ENCODE results near the gene LRPAP1. TPM values are rescaled to one million over a fixed set of nuclear protein-coding genes. Genes with fewer than 3 reads are reported as not detected.

LRPAP1 gene
- polyA plus RNA-seq, 1 donor from 2014 or later = 91.1 TPM

- Histone ChIP-seq H3K27me3 (ENCODE audit: insufficient read depth, low read depth, low read length) (no peaks in the 10 kb centered on the region), H3K27ac (ENCODE audit: low read length) (no peak overlapping the region), H3K9ac (ENCODE audit: low read length) (no peak overlapping the region), H2AFZ (ENCODE audit: low read depth, low read length) (no peak overlapping the region), H3F3A (ENCODE audit: insufficient read depth, low read length, poor library complexity, severe bottlenecking) (no peaks in the 10 kb centered on the region), H4K20me1 (ENCODE audit: insufficient read depth) (no peaks in the 10 kb centered on the region), H3K9me3 (ENCODE audit: low read length) (no peaks in the 10 kb centered on the region), H3K9me2 (ENCODE audit: insufficient read depth, low read length) (no peaks in the 10 kb centered on the region), H3K4me2 (ENCODE audit: low read length) (no peak overlapping the region), H3K4me3 (ENCODE audit: low read length) (no peak overlapping the region), H3K36me3 (ENCODE audit: insufficient read depth, low read length) (no peaks in the 10 kb centered on the region), H3K79me2 (replicated peaks; ENCODE audit: insufficient read depth, low read length) (no peaks in the 10 kb centered on the region)
- TF ChIP-seq, protein P1, sequence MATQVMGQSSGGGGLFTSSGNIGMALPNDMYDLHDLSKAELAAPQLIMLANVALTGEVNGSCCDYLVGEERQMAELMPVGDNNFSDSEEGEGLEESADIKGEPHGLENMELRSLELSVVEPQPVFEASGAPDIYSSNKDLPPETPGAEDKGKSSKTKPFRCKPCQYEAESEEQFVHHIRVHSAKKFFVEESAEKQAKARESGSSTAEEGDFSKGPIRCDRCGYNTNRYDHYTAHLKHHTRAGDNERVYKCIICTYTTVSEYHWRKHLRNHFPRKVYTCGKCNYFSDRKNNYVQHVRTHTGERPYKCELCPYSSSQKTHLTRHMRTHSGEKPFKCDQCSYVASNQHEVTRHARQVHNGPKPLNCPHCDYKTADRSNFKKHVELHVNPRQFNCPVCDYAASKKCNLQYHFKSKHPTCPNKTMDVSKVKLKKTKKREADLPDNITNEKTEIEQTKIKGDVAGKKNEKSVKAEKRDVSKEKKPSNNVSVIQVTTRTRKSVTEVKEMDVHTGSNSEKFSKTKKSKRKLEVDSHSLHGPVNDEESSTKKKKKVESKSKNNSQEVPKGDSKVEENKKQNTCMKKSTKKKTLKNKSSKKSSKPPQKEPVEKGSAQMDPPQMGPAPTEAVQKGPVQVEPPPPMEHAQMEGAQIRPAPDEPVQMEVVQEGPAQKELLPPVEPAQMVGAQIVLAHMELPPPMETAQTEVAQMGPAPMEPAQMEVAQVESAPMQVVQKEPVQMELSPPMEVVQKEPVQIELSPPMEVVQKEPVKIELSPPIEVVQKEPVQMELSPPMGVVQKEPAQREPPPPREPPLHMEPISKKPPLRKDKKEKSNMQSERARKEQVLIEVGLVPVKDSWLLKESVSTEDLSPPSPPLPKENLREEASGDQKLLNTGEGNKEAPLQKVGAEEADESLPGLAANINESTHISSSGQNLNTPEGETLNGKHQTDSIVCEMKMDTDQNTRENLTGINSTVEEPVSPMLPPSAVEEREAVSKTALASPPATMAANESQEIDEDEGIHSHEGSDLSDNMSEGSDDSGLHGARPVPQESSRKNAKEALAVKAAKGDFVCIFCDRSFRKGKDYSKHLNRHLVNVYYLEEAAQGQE (IDR thresholded peaks at IDR 0.05; ENCODE audit: borderline replicate concordance) = no peak
- TF ChIP-seq RAD21 (conservative IDR thresholded peaks at IDR 0.05) (no peak), POLR2AphosphoS5 (IDR thresholded peaks at IDR 0.05) (no peak), MXI1 (conservative IDR thresholded peaks at IDR 0.05; ENCODE audit: poor library complexity, severe bottlenecking) (no peak), EZH2 (IDR thresholded peaks at IDR 0.05; ENCODE audit: borderline replicate concordance, insufficient read depth, low read length, poor library complexity, severe bottlenecking) (no peak), SMC3 (conservative IDR thresholded peaks at IDR 0.05; ENCODE audit: poor library complexity) (no peak), EP300 (conservative IDR thresholded peaks at IDR 0.05; ENCODE audit: poor library complexity, severe bottlenecking) (no peak), TAF1 (IDR thresholded peaks at IDR 0.05; ENCODE audit: low read depth) (no peak)
- TF ChIP-seq, protein P2, sequence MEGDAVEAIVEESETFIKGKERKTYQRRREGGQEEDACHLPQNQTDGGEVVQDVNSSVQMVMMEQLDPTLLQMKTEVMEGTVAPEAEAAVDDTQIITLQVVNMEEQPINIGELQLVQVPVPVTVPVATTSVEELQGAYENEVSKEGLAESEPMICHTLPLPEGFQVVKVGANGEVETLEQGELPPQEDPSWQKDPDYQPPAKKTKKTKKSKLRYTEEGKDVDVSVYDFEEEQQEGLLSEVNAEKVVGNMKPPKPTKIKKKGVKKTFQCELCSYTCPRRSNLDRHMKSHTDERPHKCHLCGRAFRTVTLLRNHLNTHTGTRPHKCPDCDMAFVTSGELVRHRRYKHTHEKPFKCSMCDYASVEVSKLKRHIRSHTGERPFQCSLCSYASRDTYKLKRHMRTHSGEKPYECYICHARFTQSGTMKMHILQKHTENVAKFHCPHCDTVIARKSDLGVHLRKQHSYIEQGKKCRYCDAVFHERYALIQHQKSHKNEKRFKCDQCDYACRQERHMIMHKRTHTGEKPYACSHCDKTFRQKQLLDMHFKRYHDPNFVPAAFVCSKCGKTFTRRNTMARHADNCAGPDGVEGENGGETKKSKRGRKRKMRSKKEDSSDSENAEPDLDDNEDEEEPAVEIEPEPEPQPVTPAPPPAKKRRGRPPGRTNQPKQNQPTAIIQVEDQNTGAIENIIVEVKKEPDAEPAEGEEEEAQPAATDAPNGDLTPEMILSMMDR (IDR thresholded peaks at IDR 0.05; ENCODE audit: poor library complexity, severe bottlenecking) = no peak
Measured at GRCh38 chr4:3502941-3503936, 29.0 kb downstream of the LRPAP1 start.

DNA sequence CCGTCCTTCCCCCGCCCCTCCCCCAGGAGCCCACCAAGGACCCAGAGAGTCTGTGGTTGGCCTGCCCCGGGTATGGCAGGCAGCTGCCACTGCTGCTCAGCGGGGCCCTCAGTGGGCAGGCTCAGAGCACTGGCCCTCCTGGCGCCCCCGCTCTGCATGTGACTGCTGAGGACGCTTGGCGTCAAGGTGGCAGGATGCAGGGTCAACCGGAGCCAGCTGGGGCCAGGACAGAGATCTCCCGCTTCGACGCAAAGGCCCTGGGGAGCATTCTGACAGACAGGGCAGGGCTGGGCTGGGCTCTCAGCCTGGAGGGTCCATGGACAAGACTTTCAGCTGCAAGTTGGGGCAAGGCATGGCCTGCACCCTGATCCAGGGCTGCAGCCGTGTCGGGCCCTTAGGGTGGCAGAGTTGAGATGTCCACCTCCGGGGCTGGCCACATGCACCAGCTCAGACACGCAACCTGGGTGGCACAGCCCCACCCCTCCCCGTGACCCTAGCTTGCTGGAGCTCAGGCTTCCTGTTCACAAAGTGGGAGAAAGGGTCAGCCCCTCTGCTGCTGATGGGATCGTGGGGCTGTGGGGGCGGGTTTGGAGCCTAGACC is 30.3 kb downstream of the LRPAP1 start:
- Histone ChIP-seq H3K9ac (ENCODE audit: low read length) (no peak overlapping the region), H3K4me3 (ENCODE audit: low read length) (no peak overlapping the region), H3K79me2 (replicated peaks; ENCODE audit: insufficient read depth, low read length) (no peaks in the 10 kb centered on the region), H3K36me3 (ENCODE audit: insufficient read depth, low read length) (no peaks in the 10 kb centered on the region), H2AFZ (ENCODE audit: low read depth, low read length) (no peak overlapping the region), H3K9me3 (ENCODE audit: low read length) (no peaks in the 10 kb centered on the region), H3K27ac (ENCODE audit: low read length) (no peak overlapping the region), H3K4me2 (ENCODE audit: low read length) (no peak overlapping the region), H3K27me3 (ENCODE audit: insufficient read depth, low read depth, low read length) (no peaks in the 10 kb centered on the region), H3K9me2 (ENCODE audit: insufficient read depth, low read length) (no peaks in the 10 kb centered on the region), H3F3A (ENCODE audit: insufficient read depth, low read length, poor library complexity, severe bottlenecking) (no peaks in the 10 kb centered on the region), H4K20me1 (ENCODE audit: insufficient read depth) (no peaks in the 10 kb centered on the region)
- no peak for TF ChIP-seq TAF1 (IDR thresholded peaks at IDR 0.05; ENCODE audit: low read depth)
- TF ChIP-seq POLR2AphosphoS5 (IDR thresholded peaks at IDR 0.05) = no peak
- TF ChIP-seq EP300 (conservative IDR thresholded peaks at IDR 0.05; ENCODE audit: poor library complexity, severe bottlenecking) = no peak
- TF ChIP-seq SMC3 (conservative IDR thresholded peaks at IDR 0.05; ENCODE audit: poor library complexity) = no peak
- TF ChIP-seq, protein P2 (IDR thresholded peaks at IDR 0.05; ENCODE audit: poor library complexity, severe bottlenecking) = no peak
- no peak for TF ChIP-seq MXI1 (conservative IDR thresholded peaks at IDR 0.05; ENCODE audit: poor library complexity, severe bottlenecking)
- TF ChIP-seq, protein P1 (IDR thresholded peaks at IDR 0.05; ENCODE audit: borderline replicate concordance) = no peak
- TF ChIP-seq RAD21 (conservative IDR thresholded peaks at IDR 0.05) = no peak
